ENCODE results near the gene PTGR3.

- TF ChIP-seq CTCF (IDR thresholded peaks at IDR 0.05) (no peak), POLR2AphosphoS5 (IDR thresholded peaks at IDR 0.05) (no peak)
Observed at GRCh38 chr18:75211626-75211952, 2.6 kb upstream of the PTGR3 start.
